T-helper 1 cell treated with Interleukin-12 subunit alpha and Interleukin-12 subunit beta and Interleukin-4 antibody, amounts not matched to agents 30 ng/mL and 1 ng/mL, for 36 hours (primary cell): ENCODE data around the gene MKRN1. TPM values are rescaled to one million over a fixed set of nuclear protein-coding genes. Genes with fewer than 3 reads are reported as not detected.
"Not testable (repeated sequence)": the region's sequence is repeated elsewhere in the genome, so short reads cannot be mapped to it uniquely, and the experiment has no call there.

ENCODE experiments used
- intact Hi-C: fragments of 100-400 bp; cut with micrococcal nuclease; formaldehyde crosslinking; loops from one replicate; pipeline ENCODE4 v1.15.1; 2024
- total RNA-seq: library from RNA; stranded (reverse); gene quantifications from 2 replicates; pipeline ENCODE4 v1.2.3, GENCODE V29; 2022

MKRN1 gene
- total RNA-seq, 1 donor from 2014 or later: 85.8 TPM

DNA sequence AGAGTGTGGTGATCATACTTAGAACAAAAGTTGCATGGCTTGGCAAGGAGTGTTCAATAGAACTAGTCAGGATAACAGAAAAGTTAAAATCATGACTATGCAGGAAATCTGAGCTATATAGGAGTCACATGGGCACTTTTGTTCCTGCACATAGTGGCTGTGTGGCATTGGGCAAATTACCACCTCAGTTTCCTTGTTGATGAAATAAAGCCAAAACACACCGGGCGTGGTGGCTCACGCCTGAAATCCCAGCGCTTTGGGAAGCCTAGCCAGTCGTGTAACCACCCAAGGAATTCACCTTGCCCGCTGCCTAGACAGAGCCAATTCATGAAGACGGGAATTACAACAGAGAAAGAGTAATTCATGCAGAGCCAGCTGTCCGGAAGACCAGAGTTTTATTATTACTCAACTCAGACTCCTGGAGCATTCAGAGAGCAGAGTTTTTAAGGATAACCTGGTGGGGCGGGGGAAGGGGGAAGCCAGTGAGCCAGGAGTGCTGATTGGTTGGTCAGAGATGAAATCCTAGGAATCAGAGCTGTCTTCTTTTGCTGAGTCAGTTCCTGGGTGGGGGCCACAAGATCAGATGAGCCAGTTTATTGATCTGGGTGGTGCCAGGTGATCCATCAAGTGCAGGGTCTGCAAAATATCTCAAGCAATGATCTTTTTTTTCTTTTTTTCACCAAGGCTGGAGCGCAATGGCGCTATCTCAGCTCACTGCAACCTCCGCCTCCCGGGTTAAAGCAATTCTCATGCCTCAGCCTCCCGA is 6.4 kb upstream of the MKRN1 start:
- intact Hi-C loops: loop anchor here (1.0 kb wide), 1 partner anchor 8 kb away; no protein-coding TSS in a partner anchor

DNA sequence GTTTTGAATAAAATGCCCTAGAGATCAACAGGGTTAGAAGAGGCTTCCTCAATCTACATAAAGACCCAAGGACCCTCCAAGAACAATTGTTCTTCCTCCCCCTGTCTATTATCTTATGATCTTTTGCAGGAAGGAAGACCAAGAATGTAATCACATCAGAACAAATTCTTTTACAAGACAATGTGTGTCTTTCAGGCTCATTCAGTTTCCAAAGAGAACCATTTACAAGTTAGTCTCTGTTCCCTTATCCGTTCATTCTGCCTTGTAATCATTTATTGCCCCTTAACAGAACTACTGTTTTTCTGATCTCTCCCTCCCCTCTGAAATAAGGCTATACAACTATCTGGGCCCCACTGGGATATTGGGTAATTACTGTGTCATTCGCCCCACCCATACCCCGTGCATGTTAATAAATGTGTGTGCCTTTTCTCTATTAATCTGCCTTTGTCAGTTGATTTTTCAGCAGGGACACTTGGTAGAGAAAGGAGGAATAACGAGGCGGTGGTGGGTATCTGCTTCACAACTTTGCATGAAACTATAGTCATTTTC is 5.7 kb upstream of the MKRN1 start:
- intact Hi-C loops: loop anchor here (1.0 kb wide), 1 partner anchor 8 kb away; no protein-coding TSS in a partner anchor

DNA sequence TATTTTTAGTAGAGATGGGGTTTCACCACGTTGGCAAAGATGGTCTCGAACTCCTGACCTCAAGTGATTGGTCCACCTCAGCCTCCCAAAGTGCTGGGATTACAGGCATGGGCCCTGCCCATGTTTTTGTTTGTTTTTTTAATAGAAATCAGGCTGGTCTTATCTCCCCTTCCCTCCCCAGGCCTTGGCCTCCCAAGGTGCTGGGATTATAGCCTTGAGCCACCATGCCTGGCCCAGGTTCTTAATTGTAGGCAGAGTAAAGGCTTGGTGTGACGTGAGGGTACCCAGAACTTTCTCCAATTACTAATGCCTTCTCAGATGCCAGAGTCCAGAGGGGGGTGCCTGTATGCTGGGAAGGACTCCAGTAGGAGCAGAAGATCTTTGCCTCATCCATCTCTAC is 5.2 kb upstream of the MKRN1 start:
- intact Hi-C loops: no loop called here

DNA sequence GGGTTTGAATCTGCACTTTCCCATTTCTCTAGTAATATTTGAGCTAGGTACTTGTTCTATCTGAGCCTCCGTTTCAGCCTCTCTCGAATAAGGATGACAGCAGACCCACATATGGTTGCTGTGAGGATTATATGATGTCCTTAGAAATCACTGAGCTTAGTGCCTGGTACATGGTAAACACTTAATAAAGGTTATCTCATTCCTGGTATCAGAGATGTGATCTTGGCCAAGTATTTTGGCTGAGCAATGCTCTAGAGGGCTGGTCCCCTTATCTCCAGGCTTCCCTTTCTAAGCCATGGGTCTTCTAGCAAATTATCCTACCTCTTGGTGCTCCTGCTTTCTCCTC is 407 bp upstream of the MKRN1 start:
- intact Hi-C loops: loop anchor here (1.0 to 10.0 kb wide), 16 partner anchors 75 to 1382 kb away; partner anchors contain the start of genes FMC1, HIPK2, NDUFB2 and RAB19

DNA sequence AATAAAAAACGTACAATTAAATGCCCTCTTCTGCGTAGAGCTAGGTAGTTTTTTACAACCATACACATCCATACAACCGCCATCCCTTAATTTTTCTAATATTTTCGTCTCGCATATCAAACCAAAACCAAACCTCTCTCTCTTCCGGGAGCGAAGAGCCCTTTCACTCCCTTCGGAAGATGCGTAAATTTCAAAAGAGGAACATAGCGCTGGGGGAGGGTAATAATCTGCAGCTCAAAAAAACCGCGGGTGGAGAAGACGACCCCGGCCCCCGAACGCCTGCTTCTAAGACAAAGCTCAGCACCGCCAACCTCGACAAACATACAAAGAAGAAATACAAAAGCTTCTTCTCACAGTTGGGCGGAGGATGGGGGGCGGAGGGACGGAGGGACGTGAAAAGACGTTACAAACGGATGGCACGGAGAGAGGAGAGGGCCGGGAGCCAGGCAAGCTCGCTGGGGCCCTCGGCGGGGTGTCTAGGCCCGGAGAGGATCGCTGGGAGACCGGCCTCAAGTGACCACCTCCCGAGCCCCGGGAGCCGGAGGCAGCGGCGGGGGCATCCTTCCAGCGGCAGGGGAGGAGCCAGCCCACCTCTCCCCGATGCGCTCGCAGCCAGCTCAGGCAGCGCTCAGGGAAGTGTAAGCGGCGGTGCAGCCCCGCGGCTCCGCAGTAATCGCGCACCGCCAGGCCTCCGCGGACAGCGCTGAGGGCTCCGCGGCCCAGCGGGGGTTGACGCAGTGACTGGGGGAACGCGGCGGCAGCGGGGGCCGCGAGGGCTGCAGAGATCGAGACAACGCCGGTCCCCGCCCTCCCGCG is 851 bp downstream of the MKRN1 start:
- intact Hi-C loops: loop anchor here (1.0 to 10.0 kb wide), 16 partner anchors 74 to 1381 kb away; partner anchors contain the start of genes FMC1, HIPK2, NDUFB2 and RAB19

DNA sequence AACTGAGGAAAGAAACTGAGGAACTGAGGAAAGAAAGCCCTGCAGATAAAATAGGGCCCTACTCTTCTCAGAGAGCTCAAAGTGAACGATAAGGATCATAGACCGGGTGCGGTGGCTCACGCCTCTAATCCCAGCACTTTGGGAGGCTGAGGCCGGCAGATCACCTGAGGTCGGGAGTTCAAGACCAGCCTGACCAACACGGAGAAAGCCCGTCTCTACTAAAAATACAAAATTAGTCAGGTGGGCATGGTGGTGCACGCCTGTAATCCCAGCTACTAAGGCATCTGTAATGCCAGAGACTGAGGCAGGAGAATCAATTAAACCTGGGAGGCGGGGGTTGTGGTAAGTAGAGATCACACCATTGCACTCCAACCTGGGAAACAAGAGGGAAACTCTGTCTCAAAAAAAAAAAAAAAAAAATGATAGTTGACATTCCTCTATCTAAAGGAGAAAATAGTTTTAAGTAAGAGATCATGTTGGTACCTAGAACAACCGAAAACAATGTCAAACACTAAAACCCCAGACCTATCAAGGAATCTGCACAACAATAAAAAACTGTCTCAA is 2.5 kb downstream of the MKRN1 start:
- intact Hi-C loops: loop anchor here (1.0 to 10.0 kb wide), 10 partner anchors 42 to 1379 kb away; partner anchors contain the start of genes HIPK2 and TMEM178B

DNA sequence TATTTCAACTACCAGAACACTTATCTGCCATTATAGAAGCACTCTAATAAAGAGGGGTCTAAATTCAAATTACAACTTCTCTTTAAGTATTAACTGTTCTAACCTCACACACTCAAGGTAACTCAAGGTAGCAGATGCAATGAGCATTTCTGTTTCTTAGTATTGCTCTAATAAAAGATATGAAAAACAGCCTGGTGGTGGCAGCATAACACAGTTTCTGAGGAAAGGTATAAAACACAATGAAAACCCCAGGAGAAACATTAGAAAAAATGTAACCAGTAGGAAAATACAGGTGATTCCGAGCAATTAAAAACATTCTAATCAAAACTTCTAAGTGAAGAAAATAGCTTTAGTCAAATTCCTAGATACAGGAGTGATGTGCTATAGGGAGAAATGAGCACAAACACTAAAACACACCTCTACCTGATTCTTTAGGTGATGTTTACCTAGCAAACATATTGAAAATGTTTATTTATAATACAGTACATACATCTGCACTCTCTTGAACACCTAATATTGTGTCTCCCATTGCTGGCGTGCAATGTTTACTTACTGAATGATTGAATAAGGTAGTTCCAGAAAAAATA is 3.5 kb downstream of the MKRN1 start:
- intact Hi-C loops: loop anchor here (1.0 to 10.0 kb wide), 9 partner anchors 17 to 1379 kb away; partner anchors contain the start of genes HIPK2 and TMEM178B

DNA sequence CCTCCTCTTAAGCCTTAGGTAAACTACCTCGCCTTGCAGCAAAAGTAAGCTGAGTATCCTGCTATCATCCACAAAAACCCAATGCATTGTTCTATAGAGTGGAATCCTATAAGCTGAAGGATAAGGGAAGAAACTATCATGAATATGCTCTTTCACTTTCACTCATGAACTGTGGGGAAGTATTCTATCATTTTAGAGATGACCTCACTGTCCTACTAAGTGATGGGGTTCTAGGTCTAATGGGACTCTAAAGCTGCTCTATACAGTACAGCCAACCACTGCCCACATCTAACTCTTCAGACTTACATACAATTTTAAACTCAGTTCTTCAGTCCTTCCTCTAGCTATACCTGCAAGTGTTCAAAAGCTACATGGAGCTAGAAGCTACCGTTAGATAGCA is 16.2 kb downstream of the MKRN1 start:
- intact Hi-C loops: no loop called here

DNA sequence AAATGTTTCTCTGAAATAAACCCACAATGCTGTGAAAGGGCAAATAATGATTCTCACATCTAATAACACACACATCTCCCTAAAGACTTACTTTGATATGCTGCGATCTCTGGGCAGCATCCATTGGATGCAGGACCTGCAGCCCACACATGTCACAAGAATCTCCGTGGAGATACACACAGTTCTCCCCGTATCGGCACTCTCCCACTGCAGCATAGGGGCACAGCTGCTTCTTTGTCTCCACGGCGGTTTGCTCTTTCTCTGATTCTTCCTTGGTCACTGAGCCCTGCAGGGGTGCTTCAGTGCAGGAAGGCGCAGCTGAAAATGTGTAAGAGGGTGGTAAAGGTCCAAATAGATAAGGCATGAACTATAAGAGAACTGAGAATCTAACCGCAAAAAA is 20.4 kb downstream of the MKRN1 start:
- intact Hi-C loops: no loop called here

DNA sequence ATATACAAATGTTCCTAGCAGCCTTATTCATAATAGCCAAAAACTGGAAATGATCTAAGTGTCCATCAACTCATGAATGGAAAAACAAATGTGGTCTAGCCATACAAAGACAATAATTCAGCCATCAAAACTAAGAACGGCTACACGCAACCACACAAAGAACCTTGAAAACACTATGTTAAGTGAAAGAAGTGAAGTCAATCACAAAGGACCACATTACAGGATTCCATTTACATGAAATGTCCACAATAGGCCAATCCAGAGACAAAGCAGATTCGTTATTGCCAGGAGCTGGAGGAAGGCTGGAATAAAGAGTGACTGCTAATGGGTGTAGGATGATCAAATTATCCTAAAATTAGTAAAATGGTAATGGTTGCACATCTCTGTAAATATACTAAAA is 21.1 kb downstream of the MKRN1 start:
- intact Hi-C loops: no loop called here

DNA sequence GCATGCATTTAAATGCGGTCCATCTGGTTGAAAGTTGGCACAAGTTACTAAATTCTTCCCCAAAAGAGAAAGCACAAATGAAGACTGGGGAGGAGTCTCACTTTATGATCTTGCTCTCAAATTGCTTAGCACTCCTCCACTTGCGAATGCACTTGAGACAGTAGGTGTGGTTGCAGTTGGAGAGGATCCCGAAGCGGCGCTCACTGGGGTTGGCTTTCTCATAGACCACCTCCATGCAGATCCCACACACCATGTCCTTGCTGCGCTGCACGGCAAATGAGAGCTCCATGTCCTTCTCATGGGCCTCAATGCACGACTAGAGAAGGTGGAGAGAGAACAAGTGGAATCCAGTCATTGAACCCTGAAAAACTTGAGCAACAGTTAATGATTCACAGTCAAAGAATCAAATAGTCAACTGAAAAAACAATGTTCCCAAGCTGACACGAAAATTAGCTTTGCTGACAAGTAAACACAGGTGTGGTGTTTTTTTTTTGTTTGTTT is 22.7 kb downstream of the MKRN1 start:
- intact Hi-C loops: no loop called here

DNA sequence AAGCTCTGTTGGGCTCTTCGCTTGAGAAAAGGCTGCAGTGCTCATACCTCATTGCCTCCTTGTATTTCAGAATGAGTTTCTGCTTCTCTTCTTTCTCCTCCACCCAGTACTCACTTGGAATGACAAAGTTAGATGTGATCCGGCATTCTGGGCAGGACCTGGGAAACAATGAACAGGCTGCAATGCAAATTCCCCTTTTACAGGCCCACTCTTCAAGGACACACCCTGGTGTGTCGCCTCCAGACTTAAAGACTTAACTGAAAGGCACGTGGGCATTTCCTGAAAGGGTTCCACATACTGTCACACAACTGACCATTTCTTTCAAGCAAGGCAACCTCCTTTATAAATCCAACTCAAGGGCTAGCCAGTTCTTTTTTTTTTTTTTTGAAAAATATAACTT is 23.6 kb downstream of the MKRN1 start:
- intact Hi-C loops: no loop called here

DNA sequence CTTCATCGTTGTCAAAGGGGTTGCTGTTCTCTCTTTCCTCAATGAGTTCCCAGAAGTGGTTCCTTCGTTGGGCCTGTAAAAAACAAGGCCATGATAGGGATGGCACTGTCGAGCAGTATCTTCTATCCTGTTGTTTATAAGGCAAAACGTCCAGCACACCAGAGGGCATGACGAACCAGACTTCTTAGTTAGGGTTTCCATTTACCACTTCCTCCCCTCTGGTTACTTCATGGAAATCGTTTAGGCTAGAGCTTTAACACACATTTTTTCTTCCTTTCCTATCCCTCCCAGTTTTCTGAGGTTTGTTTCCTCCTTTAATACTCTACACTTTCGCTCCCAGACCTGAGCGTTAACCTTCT is 24.7 kb downstream of the MKRN1 start:
- intact Hi-C loops: no loop called here

DNA sequence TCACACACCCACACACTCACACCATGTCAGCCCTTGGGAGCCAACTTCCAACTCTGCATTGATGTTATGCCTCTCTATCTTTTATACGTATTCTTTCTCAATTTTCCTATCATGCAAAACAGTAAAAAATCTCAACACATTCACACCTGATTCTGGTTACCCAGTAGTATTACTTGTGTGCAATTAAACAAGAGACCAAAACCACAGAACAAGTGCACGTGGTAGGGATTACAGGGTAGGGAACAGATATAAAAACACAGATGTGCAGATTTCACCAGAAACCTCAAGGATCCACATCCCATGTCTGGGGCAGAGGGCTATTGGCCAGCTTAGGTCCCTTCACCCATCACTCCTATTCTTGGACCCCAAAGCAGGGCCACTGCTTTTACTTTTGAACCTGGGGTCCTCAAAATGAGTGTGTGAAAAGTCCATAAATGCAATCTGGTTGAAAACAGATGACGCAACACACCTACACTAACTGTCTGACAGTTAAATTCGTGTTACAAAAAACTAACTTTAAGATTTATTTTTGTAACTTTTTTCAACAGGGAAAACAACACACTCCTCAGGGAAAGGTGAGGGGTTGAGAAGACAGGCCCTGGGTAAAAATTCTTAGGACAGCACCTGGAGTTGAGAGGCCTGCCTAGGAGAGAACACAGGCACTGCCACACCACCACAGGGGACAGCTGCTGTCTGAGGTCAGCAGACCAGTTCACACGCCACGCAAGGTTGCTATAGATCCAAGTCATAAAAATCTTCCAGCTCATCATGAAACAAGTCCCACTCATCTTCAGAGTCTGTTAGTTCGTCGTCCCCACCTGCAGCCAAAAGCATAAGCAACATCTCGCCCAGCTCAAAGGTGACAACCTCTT is 25.3 kb downstream of the MKRN1 start:
- intact Hi-C loops: not testable (repeated sequence)

DNA sequence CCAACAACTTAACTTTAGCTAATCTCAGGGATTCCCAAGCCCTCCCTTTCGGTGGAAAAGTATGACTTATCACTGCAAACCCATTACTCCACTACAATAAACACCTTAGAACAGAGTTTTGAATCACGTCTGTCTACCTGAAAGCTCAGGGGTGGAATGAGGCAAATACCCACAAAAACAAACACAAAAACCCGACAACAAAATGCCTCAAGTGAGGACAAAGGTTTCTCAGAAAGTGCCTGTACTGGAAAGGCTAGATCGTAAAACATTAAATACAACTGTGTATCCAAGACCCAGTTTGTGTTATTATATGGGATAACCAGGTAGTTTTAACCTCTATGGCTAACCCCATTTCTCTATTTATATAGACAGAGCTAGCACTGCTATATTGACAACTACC is 26.0 kb downstream of the MKRN1 start:
- intact Hi-C loops: no loop called here

DNA sequence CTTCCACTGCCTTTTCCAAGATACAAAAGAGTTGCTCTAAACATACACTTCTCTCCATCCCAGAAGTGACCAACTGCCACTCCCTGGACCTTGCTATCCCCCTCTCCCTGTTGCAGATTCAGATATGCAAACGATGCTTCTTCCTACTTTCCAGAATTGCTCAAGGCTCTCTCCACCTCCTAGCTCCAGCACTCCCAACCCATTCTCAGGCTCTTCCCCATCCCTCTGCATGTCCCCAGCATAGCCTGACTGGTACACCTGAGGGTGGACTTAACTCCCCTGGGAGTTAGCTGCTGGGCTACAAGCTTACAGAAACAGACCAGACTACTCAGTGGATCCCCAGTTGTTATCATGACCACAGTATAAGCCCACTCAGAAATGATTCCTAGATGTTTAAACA is 27.6 kb downstream of the MKRN1 start:
- intact Hi-C loops: no loop called here

DNA sequence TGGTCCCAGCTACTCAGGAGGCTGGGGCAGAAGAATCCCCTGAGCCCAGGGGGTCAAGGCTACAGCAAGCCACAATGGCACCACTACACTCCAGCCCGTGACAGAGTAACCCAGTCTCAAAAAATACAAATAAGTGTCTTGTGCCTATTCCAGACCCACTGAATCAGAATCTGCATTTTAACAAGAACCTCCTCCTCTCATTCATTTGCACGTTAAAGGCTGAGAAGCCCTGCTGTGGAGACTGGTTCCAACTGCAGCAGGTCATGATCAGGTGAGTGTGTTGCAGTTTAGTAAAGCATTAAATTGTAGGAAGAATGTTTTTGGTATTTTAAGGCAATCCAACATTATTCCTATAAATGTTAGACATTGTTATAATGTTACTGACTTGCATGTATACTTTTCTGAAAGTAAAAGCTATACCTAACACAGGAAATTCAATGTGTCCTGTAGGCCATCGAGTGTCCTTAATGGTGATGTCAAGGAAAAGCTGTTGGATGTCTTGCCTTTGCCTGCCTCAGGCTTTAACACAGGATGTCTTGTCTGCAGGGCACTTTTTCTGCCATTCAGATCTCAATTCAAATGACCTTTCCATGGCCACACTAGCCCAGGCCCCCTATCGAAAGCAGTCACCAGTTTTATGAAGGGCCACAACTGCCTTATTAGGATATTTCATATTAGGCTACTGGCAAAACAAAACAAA is 30.4 kb downstream of the MKRN1 start:
- intact Hi-C loops: no loop called here

DNA sequence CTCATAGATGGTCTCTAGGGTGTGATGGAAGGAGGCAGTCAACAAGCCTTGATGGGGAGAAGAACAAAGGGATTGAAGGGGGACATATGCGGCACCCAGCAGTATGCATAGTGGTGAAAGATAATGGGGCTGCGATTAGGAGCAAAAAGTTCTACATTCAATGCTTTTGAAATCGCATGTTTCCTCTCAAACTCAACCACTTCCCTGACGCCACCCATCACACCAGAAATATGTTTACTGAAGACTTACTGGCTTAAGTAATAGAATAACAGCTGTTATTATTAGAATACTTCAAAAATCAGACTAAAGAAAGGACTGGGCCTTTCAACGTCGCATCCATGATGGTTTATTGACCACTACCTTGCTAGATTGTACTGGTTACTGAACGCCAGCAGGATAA is 31.5 kb downstream of the MKRN1 start:
- intact Hi-C loops: no loop called here

DNA sequence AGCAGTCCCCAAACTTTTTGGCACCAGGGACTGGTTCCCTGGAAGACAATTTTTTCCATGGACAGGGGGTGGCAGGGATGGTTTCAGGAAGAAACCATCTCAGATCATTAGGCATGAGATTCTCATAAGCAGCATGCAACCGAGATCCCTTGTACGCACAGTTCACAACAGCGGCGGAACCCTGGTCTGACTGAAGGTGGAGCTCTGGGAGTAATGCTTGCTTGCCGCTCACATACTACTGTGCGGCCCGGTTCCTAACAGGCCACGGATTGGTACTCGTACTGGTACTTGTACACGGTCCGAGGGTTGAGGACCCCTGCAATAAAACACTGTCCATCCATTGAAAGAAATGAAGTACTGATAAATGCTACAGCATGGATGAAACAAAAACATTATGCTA is 32.8 kb downstream of the MKRN1 start:
- intact Hi-C loops: no loop called here

DNA sequence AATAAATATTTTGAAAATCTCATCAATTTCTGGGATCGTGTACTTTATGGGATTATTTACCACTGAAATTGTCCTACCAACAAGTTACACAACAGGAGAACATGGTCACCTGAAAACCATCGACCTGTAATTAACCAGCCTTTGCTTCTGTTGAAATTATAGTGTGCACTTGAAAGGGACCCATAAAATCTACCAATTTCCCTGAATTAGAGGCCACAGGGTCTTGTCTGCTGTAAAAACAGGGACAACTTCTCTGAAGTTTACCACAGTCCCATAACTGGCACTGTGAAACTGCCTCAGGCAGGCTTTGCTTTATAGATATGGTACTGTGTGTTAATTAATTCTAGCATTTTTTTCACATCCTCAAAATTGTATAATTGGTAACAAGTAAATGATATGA is 37.8 kb downstream of the MKRN1 start:
- intact Hi-C loops: no loop called here
